Hematopoietic multipotent progenitor cell treated with erythropoietin and hydrocortisone succinate and interleukin-3 and kit ligand, for 6 days (in vitro differentiated cells): ENCODE measurements around the gene ASPSCR1.
"Not testable (repeated sequence)": the region's sequence is repeated elsewhere in the genome, so short reads cannot be mapped to it uniquely, and the experiment has no call there.

Source experiments
- DNase-seq: peaks from one replicate; pipeline ENCODE4 v3.0.0-alpha.2; 2015

Gene ASPSCR1

GRCh38 chr17:81942167-81942553 lies 35.3 kb upstream of the ASPSCR1 start:
- no peak for DNase-seq

GRCh38 chr17:81944858-81945257 lies 32.6 kb upstream of the ASPSCR1 start:
- no peak for DNase-seq

GRCh38 chr17:81947189-81947588 lies 30.2 kb upstream of the ASPSCR1 start, which contains the start of gene MYADML2:
TSS of gene MYADML2 (minus strand) at chr17:81947233. CDS start at chr17:81941741, 5,492 bp downstream.
- DNase-seq: no peak

GRCh38 chr17:81948635-81949378 lies 28.6 kb upstream of the ASPSCR1 start:
- DNase-seq: no peak

- no peak for DNase-seq
Measured at GRCh38 chr17:81950501-81950900, 26.9 kb upstream of the ASPSCR1 start.

- no peak for DNase-seq
Measured at GRCh38 chr17:81951785-81952684, 25.4 kb upstream of the ASPSCR1 start.

GRCh38 chr17:81952792-81953228 lies 24.6 kb upstream of the ASPSCR1 start:
- DNase-seq: no peak

- not testable (repeated sequence) for DNase-seq
Measured at GRCh38 chr17:81953443-81953842, 24.0 kb upstream of the ASPSCR1 start.

GRCh38 chr17:81954131-81955057 lies 23.0 kb upstream of the ASPSCR1 start:
- DNase-seq: no peak

- no peak for DNase-seq
Measured at GRCh38 chr17:81955058-81955681, 22.3 kb upstream of the ASPSCR1 start.

GRCh38 chr17:81955756-81956544 lies 21.5 kb upstream of the ASPSCR1 start:
- no peak for DNase-seq

- DNase-seq: no peak
Measured at GRCh38 chr17:81956607-81957589, 20.5 kb upstream of the ASPSCR1 start.

GRCh38 chr17:81957691-81958432 lies 19.6 kb upstream of the ASPSCR1 start:
- no peak for DNase-seq

GRCh38 chr17:81958633-81959342 lies 18.6 kb upstream of the ASPSCR1 start:
- DNase-seq: no peak

- peak; percentile 71 for DNase-seq
Measured at GRCh38 chr17:81959362-81960129, 17.9 kb upstream of the ASPSCR1 start.

GRCh38 chr17:81960130-81960958 lies 17.1 kb upstream of the ASPSCR1 start:
- DNase-seq: no peak

- peak; percentile 67 for DNase-seq
Measured at GRCh38 chr17:81961087-81961511, 16.3 kb upstream of the ASPSCR1 start, which contains the start of gene NOTUM. TSS of gene NOTUM (minus strand) at chr17:81961187. CDS start at chr17:81960909, 278 bp downstream.
